ENCODE measurements around the gene OBSL1.

OBSL1 gene

GRCh38 chr2:219543596-219544358 lies 27.6 kb downstream of the OBSL1 start, which contains the start of the genes CHPF and TMEM198:
Gene CHPF, minus strand, starts transcription at chr2:219543809. Its CDS starts 271 bp downstream, at chr2:219543538.
Gene TMEM198, plus strand, starts transcription at chr2:219544028. Its CDS starts 700 bp downstream, at chr2:219544728.
- Histone ChIP-seq H3K4me1 (ENCODE audit: insufficient read depth, low read length) (peaks cover 7% of the 10 kb centered on the region; the same call in 1 of the 2 replicates), H3K36me3 (ENCODE audit: insufficient read depth, low read depth, low read length) (peaks cover 21% of the 10 kb centered on the region), H3K9ac (ENCODE audit: low read depth, low read length) (peak within 1 kb of the TSS; percentile 71; the same call in 1 of the 2 replicates), H3K9me3 (ENCODE audit: insufficient read depth, low read depth, low read length) (no peaks in the 10 kb centered on the region), H3K27me3 (ENCODE audit: insufficient read depth, low read length) (peaks cover 33% of the 10 kb centered on the region), H3K27ac (ENCODE audit: low read length) (no peak within 1 kb of the TSS), H3K4me3 (ENCODE audit: low read length) (peak within 1 kb of the TSS; percentile 83)

DNA sequence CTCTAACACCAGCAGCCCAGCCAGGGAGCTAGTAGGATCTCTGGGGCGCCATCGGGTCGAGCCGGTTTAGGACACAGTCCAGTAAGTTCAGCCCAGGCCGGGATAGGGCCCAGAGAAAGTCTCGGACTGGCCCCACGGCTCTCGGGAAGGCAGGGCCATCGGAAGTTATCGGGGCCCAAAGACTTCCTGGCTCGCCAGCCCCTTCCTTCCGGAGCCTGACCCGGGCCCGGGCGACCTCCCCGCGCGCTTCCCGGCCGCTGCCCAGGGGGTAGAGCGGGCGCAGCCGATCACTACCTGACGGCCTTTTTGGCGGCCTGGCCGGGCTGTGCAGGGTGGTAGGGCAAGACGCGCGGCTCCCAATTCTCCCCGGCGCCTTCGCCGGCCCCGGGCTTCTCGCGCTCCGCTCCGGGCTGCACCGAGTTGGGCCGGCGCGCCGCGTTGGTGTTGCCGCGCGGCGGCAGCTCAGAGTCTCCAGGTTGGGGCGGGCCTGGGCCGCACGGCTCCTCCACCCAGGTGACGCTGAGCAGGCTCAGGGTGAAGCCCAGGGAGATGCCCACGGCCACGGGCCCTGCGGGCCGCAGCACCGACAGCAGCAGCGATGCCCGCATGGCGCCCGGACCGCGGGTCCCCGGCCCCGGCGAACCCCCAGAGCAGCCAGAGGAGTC lies 28.3 kb downstream of the OBSL1 start:
- Histone ChIP-seq H3K9me3 (ENCODE audit: insufficient read depth, low read depth, low read length) (no peaks in the 10 kb centered on the region), H3K4me3 (ENCODE audit: low read length) (peak overlapping the region; percentile 83), H3K9ac (ENCODE audit: low read depth, low read length) (peak overlapping the region; percentile 71; the same call in 1 of the 2 replicates), H3K4me1 (ENCODE audit: insufficient read depth, low read length) (peaks cover 13% of the 10 kb centered on the region; the same call in 1 of the 2 replicates), H3K27ac (ENCODE audit: low read length) (no peak overlapping the region), H3K36me3 (ENCODE audit: insufficient read depth, low read depth, low read length) (peaks cover 14% of the 10 kb centered on the region), H3K27me3 (ENCODE audit: insufficient read depth, low read length) (peaks cover 33% of the 10 kb centered on the region)

- no peak overlapping the region for H3K9ac ChIP-seq (ENCODE audit: low read depth, low read length)
- peaks cover 11% of the 10 kb centered on the region for H3K36me3 ChIP-seq (ENCODE audit: insufficient read depth, low read depth, low read length)
- no peaks in the 10 kb centered on the region for H3K9me3 ChIP-seq (ENCODE audit: insufficient read depth, low read depth, low read length)
- peaks cover 21% of the 10 kb centered on the region; the same call in 1 of the 2 replicates for H3K4me1 ChIP-seq (ENCODE audit: insufficient read depth, low read length)
- H3K27ac ChIP-seq (ENCODE audit: low read length): no peak overlapping the region
- H3K27me3 ChIP-seq (ENCODE audit: insufficient read depth, low read length): peaks cover 33% of the 10 kb centered on the region
- H3K4me3 ChIP-seq (ENCODE audit: low read length): peak overlapping the region; percentile 83
These were observed 29.6 kb downstream of the OBSL1 start for GRCh38 chr2:219541611-219542180.

DNA sequence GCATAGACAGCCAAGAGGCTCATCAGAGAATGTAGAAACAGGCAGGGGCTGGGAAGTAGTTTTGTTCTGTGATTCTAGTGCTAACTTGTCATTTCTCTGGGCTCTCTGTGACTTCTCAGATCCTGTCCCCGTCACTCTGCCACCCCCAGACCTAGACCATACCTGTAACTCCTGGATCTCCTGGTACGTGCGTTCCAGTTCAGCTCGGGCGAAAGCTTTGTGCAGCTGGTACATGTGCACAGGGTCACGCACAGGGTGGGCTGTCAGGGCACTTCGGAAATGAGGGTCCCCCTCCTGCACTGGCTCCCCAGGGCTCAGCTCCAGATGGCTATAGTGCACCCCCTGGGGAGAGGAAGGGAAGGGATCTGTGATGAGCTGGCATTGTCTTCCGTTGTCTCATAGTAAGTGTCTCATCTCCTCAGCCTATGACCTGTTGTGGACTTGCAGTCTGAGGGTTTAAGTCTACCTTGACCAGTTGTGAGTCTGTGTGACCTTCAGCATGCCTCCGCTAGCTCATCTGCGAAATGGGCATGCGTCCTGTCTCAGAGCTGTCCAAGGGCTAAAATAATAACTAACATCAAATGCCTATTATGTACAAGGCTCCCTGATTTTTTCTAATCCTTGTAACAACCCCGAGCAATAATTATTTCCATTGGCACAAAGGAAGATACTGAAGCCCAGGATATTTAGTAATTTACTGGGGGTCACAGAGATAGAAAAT lies 30.4 kb downstream of the OBSL1 start:
- Histone ChIP-seq H3K9ac (ENCODE audit: low read depth, low read length) (no peak overlapping the region), H3K27me3 (ENCODE audit: insufficient read depth, low read length) (peaks cover 28% of the 10 kb centered on the region), H3K27ac (ENCODE audit: low read length) (no peak overlapping the region), H3K9me3 (ENCODE audit: insufficient read depth, low read depth, low read length) (no peaks in the 10 kb centered on the region), H3K4me3 (ENCODE audit: low read length) (no peak overlapping the region), H3K4me1 (ENCODE audit: insufficient read depth, low read length) (peaks cover 21% of the 10 kb centered on the region; the same call in 1 of the 2 replicates), H3K36me3 (ENCODE audit: insufficient read depth, low read depth, low read length) (peaks cover 11% of the 10 kb centered on the region)

DNA sequence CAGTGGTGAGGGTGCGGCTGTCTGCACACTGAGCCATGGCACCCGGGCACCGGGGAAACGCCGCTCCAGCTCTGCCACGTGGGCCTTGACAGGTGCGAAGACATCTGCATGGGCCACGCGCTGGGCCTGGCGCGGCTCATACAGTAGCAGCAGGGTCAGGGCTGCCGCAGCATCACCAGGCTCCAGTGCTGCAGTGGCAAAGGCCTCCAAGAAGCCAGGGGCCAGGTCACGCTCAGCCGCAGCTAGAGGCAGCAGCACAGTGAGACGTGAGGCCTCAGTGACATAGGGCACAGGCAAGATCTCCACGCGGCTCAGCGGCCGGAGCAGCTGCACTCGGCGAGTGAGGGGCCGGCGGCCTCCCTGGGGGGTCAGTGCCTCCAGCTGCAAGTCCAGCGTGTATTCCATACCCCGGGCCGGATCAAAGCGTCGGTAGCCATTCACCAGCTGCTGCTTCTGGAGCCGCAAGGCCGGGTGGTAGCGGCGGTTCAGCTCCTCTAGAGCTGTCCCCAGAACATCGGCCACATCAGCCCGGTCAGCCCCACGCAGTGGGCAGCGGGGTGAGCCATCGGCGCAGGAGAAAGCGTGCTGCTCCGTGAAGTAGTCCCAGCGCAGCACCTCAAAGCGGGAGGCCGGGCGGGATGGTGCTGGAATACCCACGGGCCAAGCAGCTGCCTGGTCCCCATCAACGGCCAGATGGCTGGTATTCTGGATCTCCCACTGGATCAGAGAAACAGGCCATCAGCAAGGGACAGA lies 31.2 kb downstream of the OBSL1 start:
- H3K9ac ChIP-seq (ENCODE audit: low read depth, low read length): no peak overlapping the region
- H3K36me3 ChIP-seq (ENCODE audit: insufficient read depth, low read depth, low read length): peaks cover 11% of the 10 kb centered on the region
- H3K4me1 ChIP-seq (ENCODE audit: insufficient read depth, low read length): peaks cover 21% of the 10 kb centered on the region; the same call in 1 of the 2 replicates
- H3K27me3 ChIP-seq (ENCODE audit: insufficient read depth, low read length): peaks cover 20% of the 10 kb centered on the region
- no peak overlapping the region for H3K27ac ChIP-seq (ENCODE audit: low read length)
- no peaks in the 10 kb centered on the region for H3K9me3 ChIP-seq (ENCODE audit: insufficient read depth, low read depth, low read length)
- no peak overlapping the region for H3K4me3 ChIP-seq (ENCODE audit: low read length)

DNA sequence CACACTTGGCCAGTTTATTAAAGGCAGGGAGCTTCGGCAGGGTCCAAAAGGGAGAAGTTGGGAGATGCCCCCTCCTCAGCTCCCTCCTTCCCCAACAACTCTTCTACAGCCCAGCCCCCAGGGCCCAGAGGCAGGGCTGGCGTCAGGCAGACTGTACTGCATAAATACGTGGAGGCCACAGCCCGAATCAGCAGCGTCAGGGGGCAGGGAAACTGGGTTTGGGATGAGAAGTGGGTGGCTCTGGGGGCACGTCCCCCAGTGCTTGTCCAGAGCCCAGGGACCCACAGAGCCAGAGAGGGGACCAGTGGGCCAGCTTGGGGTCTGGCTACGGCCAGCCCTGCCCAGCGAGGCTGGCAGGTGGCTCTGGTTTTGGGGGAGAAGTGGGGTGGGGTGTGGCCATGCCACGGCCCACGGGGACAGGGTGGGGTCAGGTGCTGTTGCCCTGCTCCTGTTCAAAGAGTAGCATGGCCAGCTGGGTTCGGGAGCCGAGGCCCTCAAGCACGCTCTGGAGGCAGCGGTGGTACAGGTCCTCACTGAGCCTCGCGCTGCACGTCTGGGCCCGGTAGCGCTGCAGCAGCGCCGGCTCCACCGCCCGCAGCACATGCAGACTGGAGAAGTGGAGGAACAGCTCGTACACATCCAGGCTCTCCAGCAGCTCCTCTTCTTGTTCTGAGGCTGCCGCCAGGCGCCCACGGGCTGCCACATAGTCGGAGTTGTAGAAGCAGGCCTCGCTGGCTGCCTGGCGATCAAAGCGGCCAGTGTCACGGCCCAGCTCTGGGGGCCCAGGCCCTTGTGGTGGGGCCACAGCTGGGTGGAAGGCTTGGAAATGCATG lies 32.2 kb downstream of the OBSL1 start:
- no peak overlapping the region for H3K4me3 ChIP-seq (ENCODE audit: low read length)
- H3K27me3 ChIP-seq (ENCODE audit: insufficient read depth, low read length): peaks cover 10% of the 10 kb centered on the region
- H3K27ac ChIP-seq (ENCODE audit: low read length): no peak overlapping the region
- H3K36me3 ChIP-seq (ENCODE audit: insufficient read depth, low read depth, low read length): peaks cover 11% of the 10 kb centered on the region
- H3K4me1 ChIP-seq (ENCODE audit: insufficient read depth, low read length): peaks cover 21% of the 10 kb centered on the region; the same call in 1 of the 2 replicates
- no peak overlapping the region for H3K9ac ChIP-seq (ENCODE audit: low read depth, low read length)
- no peaks in the 10 kb centered on the region for H3K9me3 ChIP-seq (ENCODE audit: insufficient read depth, low read depth, low read length)

DNA sequence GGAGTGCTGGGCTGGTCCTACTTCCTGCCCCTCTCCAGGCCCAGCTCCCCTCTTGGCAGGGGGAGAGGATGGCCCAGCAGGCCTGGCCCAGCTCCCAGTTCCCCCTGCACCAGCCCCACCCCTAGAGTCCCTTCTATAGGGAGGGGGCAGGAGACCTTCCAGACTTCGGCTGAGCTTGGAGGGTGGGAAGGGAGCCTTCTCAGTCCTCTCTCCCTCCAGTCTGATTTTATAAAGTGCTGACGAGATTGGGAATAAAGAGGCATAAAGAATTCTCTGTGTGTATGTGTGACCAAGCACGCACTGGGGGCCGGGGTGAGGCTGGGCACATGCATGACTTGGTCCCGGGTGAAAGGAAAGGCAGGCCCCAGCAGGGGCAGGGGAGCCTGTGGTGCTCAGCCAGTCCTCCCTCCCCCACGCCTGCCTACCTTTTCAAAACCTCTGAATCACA lies 32.8 kb downstream of the OBSL1 start:
- Histone ChIP-seq H3K27me3 (ENCODE audit: insufficient read depth, low read length) (peaks cover 10% of the 10 kb centered on the region), H3K4me1 (ENCODE audit: insufficient read depth, low read length) (peaks cover 21% of the 10 kb centered on the region; the same call in 1 of the 2 replicates), H3K9me3 (ENCODE audit: insufficient read depth, low read depth, low read length) (no peaks in the 10 kb centered on the region), H3K36me3 (ENCODE audit: insufficient read depth, low read depth, low read length) (peaks cover 11% of the 10 kb centered on the region), H3K9ac (ENCODE audit: low read depth, low read length) (no peak overlapping the region), H3K4me3 (ENCODE audit: low read length) (no peak overlapping the region), H3K27ac (ENCODE audit: low read length) (no peak overlapping the region)

- H3K27ac ChIP-seq (ENCODE audit: low read length): peak overlapping the region; percentile 16
- no peak overlapping the region for H3K9ac ChIP-seq (ENCODE audit: low read depth, low read length)
- H3K4me1 ChIP-seq (ENCODE audit: insufficient read depth, low read length): peaks cover 21% of the 10 kb centered on the region; the same call in 1 of the 2 replicates
- peaks cover 10% of the 10 kb centered on the region for H3K27me3 ChIP-seq (ENCODE audit: insufficient read depth, low read length)
- H3K36me3 ChIP-seq (ENCODE audit: insufficient read depth, low read depth, low read length): peaks cover 11% of the 10 kb centered on the region
- 0 out of 2 replicates have a peak overlapping the region, but pooled peaks have one; percentile 16 for H3K4me3 ChIP-seq (ENCODE audit: low read length)
- H3K9me3 ChIP-seq (ENCODE audit: insufficient read depth, low read depth, low read length): no peaks in the 10 kb centered on the region
These were observed 33.5 kb downstream of the OBSL1 start for GRCh38 chr2:219537657-219538488.

DNA sequence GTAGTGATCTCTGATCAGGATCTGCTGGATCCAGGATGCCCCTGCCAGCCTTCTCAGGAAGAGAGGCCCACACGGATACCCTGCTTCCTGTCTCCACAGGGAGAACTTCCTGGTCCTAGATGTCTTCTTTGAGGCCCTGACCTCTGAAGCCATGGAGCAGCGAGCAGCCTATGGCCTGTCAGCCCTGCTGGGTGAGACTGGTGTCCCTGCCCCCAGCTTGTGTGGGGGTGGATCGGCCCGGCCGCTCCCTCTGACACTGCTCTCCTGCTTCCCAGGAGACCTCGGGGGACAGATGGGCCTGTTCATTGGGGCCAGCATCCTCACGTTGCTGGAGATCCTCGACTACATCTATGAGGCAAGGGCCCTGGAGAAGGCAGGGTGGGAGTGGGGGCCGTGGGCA lies 34.4 kb downstream of the OBSL1 start:
- Histone ChIP-seq H3K9ac (ENCODE audit: low read depth, low read length) (no peak overlapping the region), H3K4me1 (ENCODE audit: insufficient read depth, low read length) (peaks cover 14% of the 10 kb centered on the region; the same call in 1 of the 2 replicates), H3K4me3 (ENCODE audit: low read length) (no peak overlapping the region), H3K27ac (ENCODE audit: low read length) (no peak overlapping the region), H3K27me3 (ENCODE audit: insufficient read depth, low read length) (peaks cover under 1% of the 10 kb centered on the region; the same call in 1 of the 2 replicates), H3K9me3 (ENCODE audit: insufficient read depth, low read depth, low read length) (no peaks in the 10 kb centered on the region), H3K36me3 (ENCODE audit: insufficient read depth, low read depth, low read length) (peaks cover 11% of the 10 kb centered on the region)
